ENCODE measurements around the gene SLC29A1.
"Not testable (repeated sequence)": the region's sequence is repeated elsewhere in the genome, so short reads cannot be mapped to it uniquely, and the experiment has no call there.

SLC29A1 gene

DNA sequence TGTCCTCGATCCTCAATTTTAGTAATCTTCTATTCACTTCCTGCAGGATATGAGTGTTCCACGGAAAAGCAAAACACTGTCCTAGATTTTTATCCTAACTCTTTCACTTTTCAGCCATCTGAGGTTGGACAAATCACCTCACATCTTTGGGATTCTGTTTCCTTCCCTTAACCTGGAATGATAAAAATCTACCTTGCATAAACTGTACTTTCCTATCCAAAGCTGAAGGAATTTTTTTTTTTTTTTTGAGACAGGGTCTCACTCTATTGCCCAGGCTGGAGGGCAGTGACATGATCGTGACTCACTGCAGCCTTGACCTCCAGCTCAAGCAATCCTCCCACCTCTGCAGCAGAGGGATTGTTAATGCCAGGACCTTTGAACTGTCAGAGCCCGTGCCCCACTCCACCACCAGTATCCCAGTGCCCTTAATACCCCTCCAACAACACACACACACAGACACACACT lies 44.3 kb upstream of the SLC29A1 start:
- no peak for DNase-seq (ENCODE audit: low read depth)
- TF ChIP-seq, protein P1, sequence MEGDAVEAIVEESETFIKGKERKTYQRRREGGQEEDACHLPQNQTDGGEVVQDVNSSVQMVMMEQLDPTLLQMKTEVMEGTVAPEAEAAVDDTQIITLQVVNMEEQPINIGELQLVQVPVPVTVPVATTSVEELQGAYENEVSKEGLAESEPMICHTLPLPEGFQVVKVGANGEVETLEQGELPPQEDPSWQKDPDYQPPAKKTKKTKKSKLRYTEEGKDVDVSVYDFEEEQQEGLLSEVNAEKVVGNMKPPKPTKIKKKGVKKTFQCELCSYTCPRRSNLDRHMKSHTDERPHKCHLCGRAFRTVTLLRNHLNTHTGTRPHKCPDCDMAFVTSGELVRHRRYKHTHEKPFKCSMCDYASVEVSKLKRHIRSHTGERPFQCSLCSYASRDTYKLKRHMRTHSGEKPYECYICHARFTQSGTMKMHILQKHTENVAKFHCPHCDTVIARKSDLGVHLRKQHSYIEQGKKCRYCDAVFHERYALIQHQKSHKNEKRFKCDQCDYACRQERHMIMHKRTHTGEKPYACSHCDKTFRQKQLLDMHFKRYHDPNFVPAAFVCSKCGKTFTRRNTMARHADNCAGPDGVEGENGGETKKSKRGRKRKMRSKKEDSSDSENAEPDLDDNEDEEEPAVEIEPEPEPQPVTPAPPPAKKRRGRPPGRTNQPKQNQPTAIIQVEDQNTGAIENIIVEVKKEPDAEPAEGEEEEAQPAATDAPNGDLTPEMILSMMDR (IDR thresholded peaks at IDR 0.05; ENCODE audit: control insufficient read depth, insufficient read depth, low read depth, low read length, missing control alignments) = no peak
- H3K4me3 ChIP-seq (ENCODE audit: control insufficient read depth, low read depth, low read length) = no peak overlapping the region

DNA sequence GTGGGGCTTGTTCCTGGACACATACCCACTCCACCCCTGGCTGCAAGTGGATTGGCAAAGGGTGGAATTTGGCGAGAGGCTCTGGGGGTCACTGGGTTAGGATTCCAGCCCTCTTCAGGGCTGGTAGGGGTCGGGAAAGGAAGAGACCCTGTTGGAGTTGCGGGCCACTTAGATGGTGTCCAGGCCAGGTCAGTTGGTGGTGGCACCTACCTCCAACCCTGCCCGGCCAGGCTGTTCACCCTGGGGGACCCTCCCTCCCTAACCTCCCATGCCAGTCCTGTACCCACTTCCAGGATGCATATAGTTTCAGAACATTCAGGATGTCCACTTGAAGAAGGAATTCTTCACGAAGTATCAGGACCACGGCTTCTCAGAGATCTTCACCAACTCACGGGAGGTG lies 43.7 kb upstream of the SLC29A1 start:
- TF ChIP-seq, protein P1 (IDR thresholded peaks at IDR 0.05; ENCODE audit: control insufficient read depth, insufficient read depth, low read depth, low read length, missing control alignments) = no peak
- DNase-seq (ENCODE audit: low read depth) = no peak
- H3K4me3 ChIP-seq (ENCODE audit: control insufficient read depth, low read depth, low read length) = no peak overlapping the region

DNA sequence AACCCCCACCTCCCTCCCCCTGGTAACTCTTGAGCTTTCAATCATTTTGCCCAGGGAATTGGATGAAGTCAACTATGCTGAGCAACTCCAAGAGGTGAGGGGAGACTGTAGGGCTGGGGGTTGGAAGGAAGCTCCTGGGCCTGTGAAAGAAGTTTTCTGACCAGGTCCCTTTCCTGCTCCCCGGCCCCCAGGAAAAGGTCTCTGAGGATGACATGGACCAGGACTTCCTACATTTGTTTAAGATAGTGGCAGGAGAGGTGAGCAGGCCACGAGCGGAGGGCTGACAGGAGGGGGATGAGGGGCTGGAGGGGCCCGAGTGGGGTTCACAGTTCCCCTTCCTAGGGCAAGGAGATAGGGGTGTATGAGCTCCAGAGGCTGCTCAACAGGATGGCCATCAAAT lies 43.0 kb upstream of the SLC29A1 start:
- H3K4me3 ChIP-seq (ENCODE audit: control insufficient read depth, low read depth, low read length) = no peak overlapping the region
- TF ChIP-seq, protein P1 (IDR thresholded peaks at IDR 0.05; ENCODE audit: control insufficient read depth, insufficient read depth, low read depth, low read length, missing control alignments) = no peak
- no peak for DNase-seq (ENCODE audit: low read depth)

DNA sequence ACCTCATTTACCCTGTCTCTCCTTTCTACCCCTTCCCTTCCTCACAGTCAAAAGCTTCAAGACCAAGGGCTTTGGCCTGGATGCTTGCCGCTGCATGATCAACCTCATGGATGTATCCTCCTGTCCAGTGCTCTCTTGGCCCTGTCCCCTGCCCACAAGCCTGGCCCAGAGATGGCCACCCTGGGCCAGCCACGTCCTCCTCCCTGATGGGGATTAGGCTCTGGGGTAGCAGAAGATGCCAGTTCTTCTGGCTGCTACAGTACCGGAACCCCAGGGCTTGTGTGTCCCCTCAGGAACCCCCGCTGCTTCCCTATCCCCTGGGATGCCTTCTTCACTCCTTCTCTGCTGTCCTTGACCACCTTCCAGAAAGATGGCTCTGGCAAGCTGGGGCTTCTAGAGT lies 42.5 kb upstream of the SLC29A1 start:
- DNase-seq (ENCODE audit: low read depth) = no peak
- TF ChIP-seq, protein P1 (IDR thresholded peaks at IDR 0.05; ENCODE audit: control insufficient read depth, insufficient read depth, low read depth, low read length, missing control alignments) = no peak
- no peak overlapping the region for H3K4me3 ChIP-seq (ENCODE audit: control insufficient read depth, low read depth, low read length)

DNA sequence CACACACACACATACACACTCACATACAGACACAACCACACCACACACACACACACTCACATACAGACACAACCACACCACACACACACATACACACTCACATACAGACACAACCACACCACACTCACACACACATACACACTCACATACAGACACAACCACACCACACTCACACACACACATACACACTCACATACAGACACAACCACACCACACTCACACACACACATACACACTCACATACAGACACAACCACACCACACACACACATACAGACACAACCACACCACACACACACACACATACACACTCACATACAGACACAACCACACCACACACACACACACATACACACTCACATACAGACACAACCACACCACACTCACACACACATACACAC lies 41.6 kb upstream of the SLC29A1 start:
- not testable (repeated sequence) for H3K4me3 ChIP-seq (ENCODE audit: control insufficient read depth, low read depth, low read length); DNase-seq (ENCODE audit: low read depth)

DNA sequence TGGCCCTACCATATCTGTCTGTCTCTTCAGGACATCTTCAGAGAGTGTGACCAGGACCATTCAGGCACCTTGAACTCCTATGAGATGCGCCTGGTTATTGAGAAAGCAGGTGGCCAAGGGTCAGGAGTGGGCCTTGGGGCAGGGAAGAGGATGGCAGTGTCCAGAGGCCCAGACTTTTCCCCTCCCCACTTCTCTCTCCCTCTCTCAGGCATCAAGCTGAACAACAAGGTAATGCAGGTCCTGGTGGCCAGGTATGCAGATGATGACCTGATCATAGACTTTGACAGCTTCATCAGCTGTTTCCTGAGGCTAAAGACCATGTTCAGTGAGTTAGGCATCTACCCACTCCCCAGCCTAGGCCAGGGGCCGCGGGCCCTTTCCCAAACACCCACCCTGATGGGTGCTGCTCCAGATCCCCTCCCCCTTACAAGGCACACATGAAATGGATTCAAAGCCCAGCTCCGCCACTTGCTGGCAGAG lies 40.4 kb upstream of the SLC29A1 start:
- no peak for DNase-seq (ENCODE audit: low read depth)
- H3K4me3 ChIP-seq (ENCODE audit: control insufficient read depth, low read depth, low read length) = no peak overlapping the region
- TF ChIP-seq, protein P1 (IDR thresholded peaks at IDR 0.05; ENCODE audit: control insufficient read depth, insufficient read depth, low read depth, low read length, missing control alignments) = no peak

DNA sequence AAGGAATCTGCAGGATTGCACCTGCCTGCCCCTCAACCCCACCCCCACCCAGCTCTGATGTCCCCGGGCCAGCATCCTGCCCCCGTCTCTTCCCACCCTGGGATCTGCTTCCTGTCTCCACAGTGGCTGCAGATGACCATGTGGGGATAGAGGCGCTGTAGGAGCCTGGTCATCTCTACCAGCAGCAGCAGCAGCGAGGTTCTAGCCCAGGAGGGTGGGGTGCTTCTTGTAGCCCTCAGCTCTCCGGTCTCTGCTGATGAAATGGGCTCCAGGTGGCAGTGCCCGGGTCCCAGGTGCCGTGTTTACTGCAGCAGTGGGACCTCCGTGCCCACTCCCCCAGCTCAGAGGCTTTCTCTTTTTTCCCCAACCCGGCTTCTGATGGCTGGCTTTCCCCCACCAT lies 39.6 kb upstream of the SLC29A1 start:
- no peak for DNase-seq (ENCODE audit: low read depth)
- TF ChIP-seq, protein P1 (IDR thresholded peaks at IDR 0.05; ENCODE audit: control insufficient read depth, insufficient read depth, low read depth, low read length, missing control alignments) = no peak
- no peak overlapping the region for H3K4me3 ChIP-seq (ENCODE audit: control insufficient read depth, low read depth, low read length)

DNA sequence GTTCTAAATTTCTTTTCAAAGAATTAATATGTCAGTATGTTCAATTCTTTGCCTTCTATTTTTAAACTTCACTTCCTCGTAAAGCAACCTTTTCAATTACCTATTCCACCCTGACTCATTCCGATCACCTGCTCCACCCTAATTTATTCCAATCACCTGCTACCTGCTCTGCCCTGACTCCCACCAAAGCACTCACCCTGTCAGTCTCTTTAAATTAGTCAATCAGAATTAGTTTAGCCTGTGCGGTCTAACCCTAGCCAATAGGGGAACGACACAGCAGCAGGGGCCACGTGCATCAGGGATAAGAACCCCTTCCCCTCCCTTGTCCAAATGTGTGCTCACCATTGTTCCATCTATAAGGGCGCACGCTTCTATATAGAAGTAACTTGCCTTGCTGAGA lies 38.0 kb upstream of the SLC29A1 start:
- DNase-seq (ENCODE audit: low read depth); H3K4me3 ChIP-seq (ENCODE audit: control insufficient read depth, low read depth, low read length): not testable (repeated sequence)
